SK-N-SH (cell line): ENCODE data around the gene GNAT1. TPM values are rescaled to one million over a fixed set of nuclear protein-coding genes. Genes with fewer than 3 reads are reported as not detected.

Experiments
- CTCF ChIA-PET: fragments of 300-600, 350-600 bp; formaldehyde crosslinking; extraction: SDS; loops from one replicate; lab custom pipeline; 2021; lab: Yijun Ruan, JAX
- POLR2A ChIA-PET: fragments of 350-600 bp; sonication (Branson Sonifier 250); formaldehyde crosslinking; extraction: SDS; loops from one replicate; lab custom pipeline; 2020; ENCODE audit warnings: antibody characterized with exemption, inconsistent platforms; lab: Yijun Ruan, JAX
- DNase-seq: peaks from one replicate; pipeline ENCODE4 v3.0.0; 2012
- H2AFZ ChIP-seq: fragments of 200-600 bp; sonication (generic); 2 replicates; pipeline ENCODE4 v1.8.1; 2016; ENCODE audit warnings: antibody characterized with exemption, mild to moderate bottlenecking, low read depth
- H3F3A ChIP-seq: fragments of 200-600 bp; sonication (generic); replicated peaks from 2 replicates; pipeline ENCODE3; 2016; ENCODE audit warnings: antibody characterized with exemption, mild to moderate bottlenecking; ENCODE audit not compliant: insufficient read depth
- H3K27ac ChIP-seq, 2 experiments: fragments of 200-500 bp in 1 of 2; fragments of 200-600 bp in 1 of 2; sonication (Bioruptor generic) in 1 of 2; sonication (generic), shearing (Covaris generic) in 1 of 2; 2 replicates each; pipeline versions ENCODE4 v1.5.1 to v1.6.1; 2014 to 2016; ENCODE audit warnings: low read depth in 2 of 2, inconsistent platforms in 1 of 2, low read length in 1 of 2, mild to moderate bottlenecking in 1 of 2, mixed read lengths in 1 of 2
- H3K27me3 ChIP-seq: fragments of 200-600 bp; sonication (generic), shearing (Covaris generic); 2 replicates; pipeline ENCODE4 v1.6.1; 2016; ENCODE audit warnings: mixed run types; ENCODE audit not compliant: insufficient read depth
- H3K36me3 ChIP-seq, 2 experiments: fragments of 200-500 bp in 1 of 2; fragments of 200-600 bp in 1 of 2; sonication (Bioruptor generic) in 1 of 2; sonication (generic) in 1 of 2; replicated peaks in 1 of 2; 2 replicates each; pipeline versions ENCODE3 to v1.5.1; 2014 to 2016; ENCODE audit warnings: low read length in 1 of 2, mild to moderate bottlenecking in 1 of 2; ENCODE audit not compliant: insufficient read depth in 2 of 2, control insufficient read depth in 1 of 2
- H3K4me1 ChIP-seq, 2 experiments: fragments of 200-500 bp in 1 of 2; fragments of 200-600 bp in 1 of 2; sonication (Bioruptor generic) in 1 of 2; sonication (generic), shearing (Covaris generic) in 1 of 2; 2 replicates each; pipeline versions ENCODE4 v1.5.1 to v1.6.1; 2014 to 2016; ENCODE audit warnings: low read depth in 1 of 2, low read length in 1 of 2, mixed run types in 1 of 2; ENCODE audit not compliant: insufficient read depth in 2 of 2, control insufficient read depth in 1 of 2
- H3K4me2 ChIP-seq: fragments of 200-600 bp; sonication (generic), shearing (Covaris generic); 2 replicates; pipeline ENCODE4 v1.6.1; 2017; ENCODE audit warnings: mixed run types
- H3K4me3 ChIP-seq, 2 experiments: fragments of 200-500 bp in 1 of 2; fragments of 200-600 bp in 1 of 2; sonication (Bioruptor generic) in 1 of 2; sonication (generic), shearing (Covaris generic) in 1 of 2; 2 replicates each; pipeline versions ENCODE4 v1.5.1 to v1.8.1; 2014 to 2016; ENCODE audit warnings: low read depth in 2 of 2, inconsistent platforms in 1 of 2, low read length in 1 of 2, mild to moderate bottlenecking in 1 of 2, mixed read lengths in 1 of 2, moderate library complexity in 1 of 2
- H3K79me2 ChIP-seq: fragments of 200-600 bp; sonication (generic); 2 replicates; pipeline ENCODE4 v1.8.1; 2017; ENCODE audit warnings: mild to moderate bottlenecking; ENCODE audit not compliant: insufficient read depth
- H3K9ac ChIP-seq: fragments of 200-600 bp; sonication (generic); 2 replicates; pipeline ENCODE4 v1.6.1; 2017; ENCODE audit warnings: mixed run types
- H3K9me2 ChIP-seq: fragments of 200-600 bp; sonication (generic); 2 replicates; pipeline ENCODE4 v1.6.1; 2017; ENCODE audit warnings: mixed run types
- H3K9me3 ChIP-seq: fragments of 200-600 bp; sonication (generic); 2 replicates; pipeline ENCODE4 v1.6.1; 2017; ENCODE audit warnings: mixed run types, mild to moderate bottlenecking, moderate library complexity
- H4K20me1 ChIP-seq: fragments of 200-600 bp; sonication (generic); 2 replicates; pipeline ENCODE4 v1.6.1; 2017; ENCODE audit warnings: mild to moderate bottlenecking, mixed run types; ENCODE audit not compliant: insufficient read depth
- ELF1 ChIP-seq: IDR thresholded peaks from 2 replicates; pipeline ENCODE4 v1.4.0; 2012
- FOXM1 ChIP-seq: IDR thresholded peaks from 2 replicates; pipeline ENCODE4 v1.4.0; 2012; ENCODE audit warnings: low read depth, mild to moderate bottlenecking
- GATA2 ChIP-seq: sonication (generic); formaldehyde crosslinking; IDR thresholded peaks from 2 replicates; pipeline ENCODE4 v1.5.0; 2020; ENCODE audit warnings: mild to moderate bottlenecking, missing genetic modification reagents
- MEF2A ChIP-seq: IDR thresholded peaks from 2 replicates; pipeline ENCODE4 v1.4.0; 2012; ENCODE audit warnings: low read depth, borderline replicate concordance
- NRF1 ChIP-seq: IDR thresholded peaks from 2 replicates; pipeline ENCODE4 v1.6.1; 2012; ENCODE audit warnings: low read depth, mild to moderate bottlenecking, low read length
- POLR2AphosphoS5 ChIP-seq: IDR thresholded peaks from 2 replicates; pipeline ENCODE4 v1.6.1; 2012; ENCODE audit warnings: low read depth, low read length
- RAD21 ChIP-seq: IDR thresholded peaks from 2 replicates; pipeline ENCODE4 v1.6.1; 2012; ENCODE audit warnings: mild to moderate bottlenecking, low read length
- SIN3A ChIP-seq: IDR thresholded peaks from 2 replicates; pipeline ENCODE4 v1.6.1; 2012; ENCODE audit warnings: low read depth, mild to moderate bottlenecking, low read length, moderate library complexity, borderline replicate concordance
- SMC3 ChIP-seq: IDR thresholded peaks from 2 replicates; pipeline ENCODE4 v1.6.1; 2012; ENCODE audit warnings: low read depth, low read length, improper control_type of control experiment
- TCF12 ChIP-seq: IDR thresholded peaks from 2 replicates; pipeline ENCODE4 v1.4.0; 2012
- TEAD4 ChIP-seq: IDR thresholded peaks from 2 replicates; pipeline ENCODE4 v1.4.0; 2012; ENCODE audit warnings: mild to moderate bottlenecking, borderline replicate concordance; ENCODE audit not compliant: insufficient read depth
- YY1 ChIP-seq: IDR thresholded peaks from 2 replicates; pipeline ENCODE4 v1.4.0; 2012; ENCODE audit warnings: low read depth, mild to moderate bottlenecking
- WGBS: methylation state at CpG from one replicate; pipeline ENCODE4 v1.1.6; 2017; ENCODE audit warnings: low lambda C conversion rate; 5-methylcytosine and 5-hydroxymethylcytosine counted together
- polyA plus RNA-seq, 3 experiments: library from polyadenylated mRNA; depleted of rRNA; stranded (reverse); fragments of >200 nt; gene quantifications; 2 replicates each; pipeline ENCODE4 v1.2.3, GENCODE V29; 2012
- TF ChIP-seq, protein P1 (sequence below): IDR thresholded peaks from 2 replicates; pipeline ENCODE4 v1.6.1; 2012; ENCODE audit warnings: mild to moderate bottlenecking, low read depth, low read length, moderate library complexity
- TF ChIP-seq, protein P2 (sequence below): fragments of 150-350 bp; IDR thresholded peaks from 2 replicates; pipeline ENCODE4 v1.6.1; 2016; ENCODE audit warnings: mild to moderate bottlenecking, low read depth, low read length

GNAT1 gene
- polyA plus RNA-seq, 1 of the 3 experiments (the other 2 are of a cell fraction): not detected

DNA sequence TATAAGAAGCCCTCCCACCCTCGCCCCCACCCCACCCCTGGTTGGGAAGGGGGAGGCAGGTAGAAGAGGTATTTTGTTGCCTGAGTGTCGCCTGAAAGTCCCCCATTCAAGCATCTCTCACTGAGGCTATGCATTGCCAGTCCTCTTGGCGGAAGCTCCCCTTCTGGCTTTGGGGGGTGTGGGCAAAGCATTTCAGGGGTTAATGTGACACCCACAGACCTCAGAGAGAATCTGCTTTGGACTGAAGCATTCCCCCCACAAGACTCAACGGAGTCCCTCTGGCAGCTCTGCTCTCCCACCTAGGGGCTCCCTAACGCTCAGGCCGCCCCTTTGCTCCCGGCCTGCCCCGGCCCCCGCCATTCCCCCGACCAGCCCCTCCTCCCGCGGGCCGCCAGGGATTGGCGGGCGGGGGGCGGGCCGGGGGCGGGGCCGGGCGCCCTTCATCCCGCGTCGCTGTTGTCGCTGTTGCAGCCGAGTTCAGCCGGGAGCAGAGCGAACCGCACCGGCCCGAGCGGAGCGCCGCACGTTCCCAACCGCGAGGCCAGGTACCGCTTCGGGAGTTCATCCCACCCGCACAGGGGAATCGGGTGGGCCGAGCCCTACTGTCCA is 13.5 kb downstream of the GNAT1 start, which contains the start of gene SLC38A3:
Gene SLC38A3 (plus strand): TSS at position 468 of the 609 bp plus-strand sequence. CDS start 8,929 bp downstream, outside the sequence.
- TF ChIP-seq ELF1 (no peak), TEAD4 (no peak), NRF1 (no peak)
- POLR2A ChIA-PET: interaction anchor here (1.3 to 1.4 kb wide), 2 partner anchors 9 to 11 kb away, joined by 3 to 4 read pairs; no protein-coding TSS in a partner anchor

DNA sequence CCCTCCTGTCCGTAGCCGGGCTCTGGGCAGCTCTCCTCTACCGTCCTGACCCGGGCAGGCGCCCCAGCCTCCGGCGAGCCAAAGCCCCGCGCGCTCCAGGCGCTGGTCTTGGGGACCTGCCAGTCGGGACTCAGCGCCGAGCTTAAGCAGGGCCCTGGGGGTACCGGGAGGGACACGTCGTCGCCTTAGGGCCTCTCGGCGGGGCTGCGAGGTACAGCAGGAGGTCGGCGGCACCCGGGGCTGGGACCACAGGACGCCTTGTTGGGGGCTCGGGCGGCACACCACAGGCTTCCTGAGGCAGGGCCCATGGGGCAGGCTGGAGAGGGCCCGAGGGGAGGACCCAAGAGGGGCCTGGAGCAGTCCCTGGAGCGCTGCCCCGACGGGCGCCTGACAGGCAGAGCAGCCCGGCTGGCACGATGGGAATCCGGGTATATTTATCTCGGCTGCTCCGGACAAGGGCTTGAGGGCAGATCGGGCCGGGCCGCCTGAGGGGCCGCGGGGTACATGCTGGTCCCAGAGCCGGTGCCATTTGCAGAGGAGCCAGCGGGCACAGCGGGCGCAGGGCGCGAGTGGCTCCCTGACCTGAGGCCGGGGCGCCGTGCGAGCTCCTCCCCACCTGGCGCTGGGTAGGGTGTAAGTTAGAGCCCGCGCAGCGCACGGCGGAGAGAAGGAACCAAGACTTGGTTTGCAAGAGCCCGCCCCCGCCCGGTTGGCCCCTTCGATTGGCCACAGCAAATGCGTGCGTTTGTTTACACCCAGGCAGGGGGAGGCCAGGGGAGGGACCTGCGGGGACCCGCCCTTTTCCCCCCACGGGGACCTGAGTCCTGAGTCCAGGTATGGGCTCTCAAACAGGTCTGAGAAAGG is 14.2 kb downstream of the GNAT1 start:
- H2AFZ ChIP-seq: peak overlapping the region; percentile 63; the same call in 1 of the 2 replicates
- peak; percentile 62 for DNase-seq
- no peak overlapping the region for H3K27ac ChIP-seq
- H3K9me3 ChIP-seq: no peaks in the 10 kb centered on the region
- H3K79me2 ChIP-seq: no peaks in the 10 kb centered on the region
- H3K9ac ChIP-seq: no peak overlapping the region
- H3K4me1 ChIP-seq: peaks cover 0 to 11% of the 10 kb centered on the region in 2 experiments; a peak in 1 of 4 replicates
- no peaks in the 10 kb centered on the region for H3K9me2 ChIP-seq
- no peaks in the 10 kb centered on the region for H3F3A ChIP-seq
- peaks cover 28% of the 10 kb centered on the region for H3K27me3 ChIP-seq
- TF ChIP-seq GATA2: no peak
- no peak for TF ChIP-seq TEAD4
- TF ChIP-seq MEF2A: no peak
- no peak for TF ChIP-seq NRF1
- no peak for TF ChIP-seq TCF12
- no peak for TF ChIP-seq SIN3A
- TF ChIP-seq YY1: no peak
- TF ChIP-seq, protein P1, sequence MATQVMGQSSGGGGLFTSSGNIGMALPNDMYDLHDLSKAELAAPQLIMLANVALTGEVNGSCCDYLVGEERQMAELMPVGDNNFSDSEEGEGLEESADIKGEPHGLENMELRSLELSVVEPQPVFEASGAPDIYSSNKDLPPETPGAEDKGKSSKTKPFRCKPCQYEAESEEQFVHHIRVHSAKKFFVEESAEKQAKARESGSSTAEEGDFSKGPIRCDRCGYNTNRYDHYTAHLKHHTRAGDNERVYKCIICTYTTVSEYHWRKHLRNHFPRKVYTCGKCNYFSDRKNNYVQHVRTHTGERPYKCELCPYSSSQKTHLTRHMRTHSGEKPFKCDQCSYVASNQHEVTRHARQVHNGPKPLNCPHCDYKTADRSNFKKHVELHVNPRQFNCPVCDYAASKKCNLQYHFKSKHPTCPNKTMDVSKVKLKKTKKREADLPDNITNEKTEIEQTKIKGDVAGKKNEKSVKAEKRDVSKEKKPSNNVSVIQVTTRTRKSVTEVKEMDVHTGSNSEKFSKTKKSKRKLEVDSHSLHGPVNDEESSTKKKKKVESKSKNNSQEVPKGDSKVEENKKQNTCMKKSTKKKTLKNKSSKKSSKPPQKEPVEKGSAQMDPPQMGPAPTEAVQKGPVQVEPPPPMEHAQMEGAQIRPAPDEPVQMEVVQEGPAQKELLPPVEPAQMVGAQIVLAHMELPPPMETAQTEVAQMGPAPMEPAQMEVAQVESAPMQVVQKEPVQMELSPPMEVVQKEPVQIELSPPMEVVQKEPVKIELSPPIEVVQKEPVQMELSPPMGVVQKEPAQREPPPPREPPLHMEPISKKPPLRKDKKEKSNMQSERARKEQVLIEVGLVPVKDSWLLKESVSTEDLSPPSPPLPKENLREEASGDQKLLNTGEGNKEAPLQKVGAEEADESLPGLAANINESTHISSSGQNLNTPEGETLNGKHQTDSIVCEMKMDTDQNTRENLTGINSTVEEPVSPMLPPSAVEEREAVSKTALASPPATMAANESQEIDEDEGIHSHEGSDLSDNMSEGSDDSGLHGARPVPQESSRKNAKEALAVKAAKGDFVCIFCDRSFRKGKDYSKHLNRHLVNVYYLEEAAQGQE: no peak
- TF ChIP-seq RAD21: no peak
- no peak for TF ChIP-seq SMC3
- TF ChIP-seq FOXM1: no peak
- TF ChIP-seq, protein P2, sequence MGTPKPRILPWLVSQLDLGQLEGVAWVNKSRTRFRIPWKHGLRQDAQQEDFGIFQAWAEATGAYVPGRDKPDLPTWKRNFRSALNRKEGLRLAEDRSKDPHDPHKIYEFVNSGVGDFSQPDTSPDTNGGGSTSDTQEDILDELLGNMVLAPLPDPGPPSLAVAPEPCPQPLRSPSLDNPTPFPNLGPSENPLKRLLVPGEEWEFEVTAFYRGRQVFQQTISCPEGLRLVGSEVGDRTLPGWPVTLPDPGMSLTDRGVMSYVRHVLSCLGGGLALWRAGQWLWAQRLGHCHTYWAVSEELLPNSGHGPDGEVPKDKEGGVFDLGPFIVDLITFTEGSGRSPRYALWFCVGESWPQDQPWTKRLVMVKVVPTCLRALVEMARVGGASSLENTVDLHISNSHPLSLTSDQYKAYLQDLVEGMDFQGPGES: no peak
- TF ChIP-seq POLR2AphosphoS5: no peak
- TF ChIP-seq, all 33 proteins: peak for 0
- ChIA-PET POLR2A (interaction anchor here (0.5 to 1.4 kb wide), 3 partner anchors 9 to 86 kb away, joined by 3 to 4 read pairs (median 3); no protein-coding TSS in a partner anchor), CTCF (interaction anchor here (1.1 to 61.6 kb wide), 5 partner anchors 14 to 41 kb away, joined by 3 to 1375 read pairs (median 4); partner anchors contain the start of gene GNAT1)
- Histone ChIP-seq H3K4me3 (peak overlapping the region; percentile 47 to 48; a peak in 3 of 4 replicates), H4K20me1 (no peaks in the 10 kb centered on the region), H3K4me2 (0 out of 2 replicates have a peak overlapping the region, but pooled peaks have one; percentile 75), H3K36me3 (no peaks in the 10 kb centered on the region)
- 40% methylated on average over 2 of the region's 67 CpGs for WGBS

More for the DNA sequence above, 13.5 kb downstream of the GNAT1 start, which contains the start of gene SLC38A3:
- Histone ChIP-seq H3K36me3 (no peaks in the 10 kb centered on the region), H3K27me3 (peaks cover 28% of the 10 kb centered on the region), H3K9me3 (no peaks in the 10 kb centered on the region), H3K4me3 (peak within 1 kb of the TSS; percentile 47 to 48; a peak in 3 of 4 replicates), H3K27ac (no peak within 1 kb of the TSS), H3K9me2 (no peaks in the 10 kb centered on the region), H3K79me2 (no peaks in the 10 kb centered on the region), H3K4me1 (peaks cover 0 to 11% of the 10 kb centered on the region in 2 experiments; a peak in 1 of 4 replicates), H3K4me2 (peak within 1 kb of the TSS; percentile 75; the same call in 1 of the 2 replicates), H3K9ac (no peak within 1 kb of the TSS), H2AFZ (peak within 1 kb of the TSS; percentile 63; the same call in 1 of the 2 replicates), H3F3A (no peaks in the 10 kb centered on the region), H4K20me1 (no peaks in the 10 kb centered on the region)
- CTCF ChIA-PET: interaction anchor here (1.1 to 61.6 kb wide), 8 partner anchors 7 to 84 kb away, joined by 3 to 1375 read pairs (median 13); partner anchors contain the start of gene GNAT1
- peak; percentile 97 for DNase-seq
- WGBS: 21% methylated on average over 11 of the region's 41 CpGs
